NCI-H774 (cell line): Measurements from ENCODE around the gene TECR.
"Not testable (repeated sequence)": the region's sequence is repeated elsewhere in the genome, so short reads cannot be mapped to it uniquely, and the experiment has no call there.

Experiments used
- DNase-seq: peaks from one replicate; lab custom pipeline; 2025; lab: John Stamatoyannopoulos, UW

TECR gene

GRCh38 chr19:14529254-14530004 is at the start of gene TECR:
TSS of gene TECR (plus strand) at chr19:14529594. CDS start at chr19:14529697, 103 bp downstream.
- peak; percentile 99 for DNase-seq

- no peak for DNase-seq
Observed at GRCh38 chr19:14479975-14480699, 49.3 kb upstream of the TECR start.

- no peak for DNase-seq
Observed at GRCh38 chr19:14480700-14481079, 48.7 kb upstream of the TECR start.

GRCh38 chr19:14482172-14482941 is 47.0 kb upstream of the TECR start:
- DNase-seq: no peak

GRCh38 chr19:14487370-14488125 is 41.8 kb upstream of the TECR start:
- DNase-seq: no peak

GRCh38 chr19:14492756-14493337 is 36.5 kb upstream of the TECR start:
- DNase-seq: no peak

- no peak for DNase-seq
Observed at GRCh38 chr19:14494411-14494810, 35.0 kb upstream of the TECR start.

- no peak for DNase-seq
Observed at GRCh38 chr19:14494910-14495671, 34.3 kb upstream of the TECR start.

GRCh38 chr19:14495672-14496028 is 33.7 kb upstream of the TECR start:
- DNase-seq: no peak

GRCh38 chr19:14496029-14496833 is 33.2 kb upstream of the TECR start, which contains the start of gene GIPC1:
TSS of gene GIPC1 (minus strand) at chr19:14496127. CDS start at chr19:14482976, 13,151 bp downstream.
- DNase-seq: peak; percentile 98

GRCh38 chr19:14496834-14497227 is 32.6 kb upstream of the TECR start:
- DNase-seq: no peak

- no peak for DNase-seq
Observed at GRCh38 chr19:14497228-14497921, 32.0 kb upstream of the TECR start.

- peak; percentile 32 for DNase-seq
Observed at GRCh38 chr19:14502334-14503092, 26.9 kb upstream of the TECR start.

- DNase-seq: no peak
Observed at GRCh38 chr19:14503285-14503684, 26.1 kb upstream of the TECR start.

- DNase-seq: not testable (repeated sequence)
Observed at GRCh38 chr19:14504575-14504974, 24.8 kb upstream of the TECR start.

GRCh38 chr19:14505488-14506239 is 23.7 kb upstream of the TECR start:
- DNase-seq: no peak

GRCh38 chr19:14507704-14508542 is 21.5 kb upstream of the TECR start:
- DNase-seq: no peak
